SJSA1 (cell line): ENCODE results near the gene KNOP1. TPM values are rescaled to one million over a fixed set of nuclear protein-coding genes. Genes with fewer than 3 reads are reported as not detected.

Source experiments
- DNase-seq, 2 experiments: peaks; one replicate each; pipeline ENCODE4 v3.0.0-alpha.2; 2015 to 2020; ENCODE audit warnings: low spot score in 2 of 2, low read depth in 1 of 2
- H3K27ac ChIP-seq: fragments of 250-450 bp; sonication (Bioruptor Pico); 2 replicates; pipeline ENCODE4 v1.5.1; 2020; ENCODE audit warnings: mild to moderate bottlenecking, moderate library complexity
- H3K27me3 ChIP-seq: fragments of 250-450 bp; sonication (Bioruptor Pico); replicated peaks from 2 replicates; pipeline ENCODE4 v1.5.1; 2020; ENCODE audit warnings: mild to moderate bottlenecking, moderate library complexity
- H3K36me3 ChIP-seq: fragments of 250-450 bp; sonication (Bioruptor Pico); 2 replicates; pipeline ENCODE4 v1.5.1; 2020; ENCODE audit warnings: mild to moderate bottlenecking
- H3K4me1 ChIP-seq: fragments of 250-450 bp; sonication (Bioruptor Pico); replicated peaks from 2 replicates; pipeline ENCODE4 v1.6.1; 2021; ENCODE audit warnings: mild to moderate bottlenecking
- H3K4me3 ChIP-seq: fragments of 250-450 bp; sonication (Bioruptor Pico); 2 replicates; pipeline ENCODE4 v1.5.1; 2020; ENCODE audit warnings: mild to moderate bottlenecking
- H3K9me3 ChIP-seq: fragments of 250-450 bp; sonication (Bioruptor Pico); replicated peaks from 2 replicates; pipeline ENCODE4 v1.5.1; 2020; ENCODE audit warnings: mild to moderate bottlenecking
- total RNA-seq: library from RNA; depleted of rRNA; stranded (reverse); fragments of >200 nt; shearing (Covaris generic); gene quantifications from 2 replicates; pipeline ENCODE4 v1.2.3, GENCODE V29; 2014

KNOP1 gene
- total RNA-seq, 1 experiment from 2014 or later, result 23.1 TPM

DNA sequence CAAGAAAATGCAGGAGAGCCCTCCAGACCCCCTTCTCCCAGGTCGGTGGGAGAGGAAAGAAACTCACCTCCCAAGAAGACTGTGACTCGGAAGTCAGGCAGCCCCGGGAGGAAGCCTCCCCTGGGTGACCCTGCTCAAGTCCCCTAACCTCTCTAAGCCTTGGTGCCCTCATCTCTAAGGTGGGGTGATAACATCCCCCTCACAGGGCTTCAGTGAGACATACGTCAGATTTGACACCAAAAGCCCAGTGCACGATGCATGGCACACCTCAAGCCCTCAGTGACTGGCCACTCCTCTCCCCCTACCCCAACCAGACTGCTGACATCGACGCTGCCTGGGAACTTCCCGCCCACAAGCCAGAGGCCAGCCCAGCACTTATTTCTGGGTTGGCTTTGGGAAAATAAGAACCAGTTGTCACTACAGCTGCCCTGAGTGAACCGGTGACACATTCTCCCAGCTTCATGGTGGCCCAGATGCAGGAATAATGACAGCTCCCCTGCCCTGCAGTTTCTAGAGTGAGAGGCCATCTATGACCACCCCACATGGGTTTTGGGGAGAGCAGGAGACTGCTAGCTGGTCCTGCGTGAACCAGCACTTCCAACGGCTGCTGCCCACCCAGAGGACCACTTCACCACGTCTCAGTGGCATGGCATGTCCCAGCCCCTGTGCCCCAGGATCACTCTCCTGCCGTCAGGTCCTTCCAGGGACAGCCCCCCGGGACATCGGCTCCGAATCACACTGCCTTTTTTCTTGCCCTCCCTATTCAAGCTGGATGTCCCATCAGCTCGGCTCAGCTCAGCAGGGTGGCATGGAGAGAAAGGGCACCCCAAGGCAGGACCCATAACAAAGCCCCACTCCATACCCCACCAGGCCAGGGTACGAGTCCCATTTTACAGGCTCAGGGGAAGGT, 9.5 kb downstream of the KNOP1 start:
- peak in 1 of 2 experiments; percentile 53 for DNase-seq
- peak overlapping the region; percentile 40; the same call in 1 of the 2 replicates for H3K27ac ChIP-seq
- no peak overlapping the region for H3K4me3 ChIP-seq
- H3K4me1 ChIP-seq, result peaks cover 36% of the 10 kb centered on the region
- H3K27me3 ChIP-seq, result no peaks in the 10 kb centered on the region
- H3K9me3 ChIP-seq, result no peaks in the 10 kb centered on the region
- H3K36me3 ChIP-seq, result peaks cover 89% of the 10 kb centered on the region

- H3K36me3 ChIP-seq, result peaks cover 88% of the 10 kb centered on the region
- H3K27me3 ChIP-seq, result no peaks in the 10 kb centered on the region
- H3K4me3 ChIP-seq, result no peak overlapping the region
- H3K9me3 ChIP-seq, result no peaks in the 10 kb centered on the region
- no peak for DNase-seq
- peaks cover 43% of the 10 kb centered on the region for H3K4me1 ChIP-seq
- H3K27ac ChIP-seq, result peak overlapping the region; percentile 40; the same call in 1 of the 2 replicates
Measured at GRCh38 chr16:19707569-19708295, 10.3 kb downstream of the KNOP1 start.

DNA sequence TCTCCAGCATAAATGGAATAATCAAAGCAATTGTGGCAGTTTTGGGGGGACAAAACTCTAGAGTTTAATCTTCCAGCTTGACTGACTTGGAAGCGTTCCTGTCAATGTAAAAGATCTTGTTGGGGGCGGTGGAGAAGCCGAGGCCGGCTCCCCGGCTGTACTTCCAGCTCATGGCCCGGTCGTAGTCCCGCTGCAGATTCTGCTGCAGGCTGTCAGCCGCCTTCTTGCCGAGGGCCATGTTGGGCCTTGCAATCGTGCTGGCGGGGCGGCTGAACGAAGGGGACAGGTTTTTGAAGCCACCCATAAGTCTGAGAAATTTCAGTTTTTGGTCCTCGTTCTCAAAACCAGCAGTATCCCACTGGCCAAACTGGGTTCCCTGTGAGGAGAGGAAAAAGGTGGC, 11.2 kb downstream of the KNOP1 start:
- no peaks in the 10 kb centered on the region for H3K27me3 ChIP-seq
- no peak for DNase-seq
- no peak overlapping the region for H3K27ac ChIP-seq
- H3K9me3 ChIP-seq, result no peaks in the 10 kb centered on the region
- no peak overlapping the region for H3K4me3 ChIP-seq
- H3K4me1 ChIP-seq, result peaks cover 45% of the 10 kb centered on the region
- peaks cover 85% of the 10 kb centered on the region for H3K36me3 ChIP-seq

- peak overlapping the region; percentile 93; the same call in 1 of the 2 replicates for H3K27ac ChIP-seq
- peaks cover 85% of the 10 kb centered on the region for H3K36me3 ChIP-seq
Measured at GRCh38 chr16:19705843-19706242, 12.2 kb downstream of the KNOP1 start.

GRCh38 chr16:19705146-19705501, 12.9 kb downstream of the KNOP1 start:
- peaks cover 84% of the 10 kb centered on the region for H3K36me3 ChIP-seq
- DNase-seq, result no peak
- H3K27me3 ChIP-seq, result no peaks in the 10 kb centered on the region
- H3K4me3 ChIP-seq, result no peak overlapping the region
- peaks cover 62% of the 10 kb centered on the region for H3K4me1 ChIP-seq
- H3K27ac ChIP-seq, result peak overlapping the region; percentile 93
- H3K9me3 ChIP-seq, result no peaks in the 10 kb centered on the region

More at GRCh38 chr16:19705843-19706242, 12.2 kb downstream of the KNOP1 start:
- Histone ChIP-seq H3K27me3 (no peaks in the 10 kb centered on the region), H3K4me1 (peaks cover 55% of the 10 kb centered on the region), H3K9me3 (no peaks in the 10 kb centered on the region), H3K4me3 (no peak overlapping the region)
- DNase-seq, result no peak

DNA sequence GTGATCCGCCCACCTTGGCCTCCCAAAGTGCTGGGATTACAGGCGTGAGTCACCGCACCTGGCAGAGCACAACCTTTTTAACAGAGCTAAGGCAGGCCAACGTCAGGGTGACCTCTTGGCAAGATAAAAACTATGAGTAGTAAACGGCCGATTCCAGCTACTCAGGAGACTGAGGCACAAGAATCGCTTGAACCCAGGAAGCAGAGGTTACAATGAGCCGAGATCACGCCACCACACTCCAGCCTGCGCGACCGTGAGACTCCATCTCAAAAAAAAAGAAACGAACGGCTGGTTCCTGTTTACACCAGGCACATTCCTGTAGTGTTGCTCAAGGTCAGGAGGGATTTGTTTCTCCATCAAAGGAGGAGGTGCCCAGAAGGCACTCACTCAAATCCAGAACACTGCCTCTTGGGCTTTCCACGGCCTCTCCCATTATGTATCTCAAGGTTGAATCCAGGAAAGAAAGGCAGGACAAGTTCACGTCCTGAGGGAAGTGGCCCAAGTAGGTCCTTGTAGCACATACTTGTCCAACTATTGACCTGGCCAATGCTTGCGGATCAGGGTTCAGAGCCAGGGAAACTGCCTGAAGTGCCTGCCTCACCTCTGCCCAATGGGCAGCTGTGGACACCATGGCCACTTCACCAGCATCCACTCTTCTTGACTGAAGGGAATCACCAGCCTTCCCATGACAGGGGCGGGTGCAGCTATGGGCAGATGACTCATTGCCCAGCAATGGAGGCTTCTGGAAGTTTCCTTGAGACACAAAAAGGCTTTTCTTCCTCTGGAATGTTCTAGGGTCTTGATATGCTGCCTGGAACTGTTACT, 13.5 kb downstream of the KNOP1 start:
- Histone ChIP-seq H3K4me3 (no peak overlapping the region), H3K4me1 (peaks cover 67% of the 10 kb centered on the region), H3K9me3 (no peaks in the 10 kb centered on the region), H3K27me3 (no peaks in the 10 kb centered on the region), H3K27ac (peak overlapping the region; percentile 93), H3K36me3 (peaks cover 81% of the 10 kb centered on the region)
- peak; percentile 79 to 92 for DNase-seq

- no peaks in the 10 kb centered on the region for H3K9me3 ChIP-seq
- peaks cover 63% of the 10 kb centered on the region for H3K4me1 ChIP-seq
- peak overlapping the region; percentile 93 for H3K27ac ChIP-seq
- no peak for DNase-seq
- peaks cover 81% of the 10 kb centered on the region for H3K36me3 ChIP-seq
- H3K27me3 ChIP-seq, result no peaks in the 10 kb centered on the region
- no peak overlapping the region for H3K4me3 ChIP-seq
Measured at GRCh38 chr16:19703172-19703889, 14.7 kb downstream of the KNOP1 start.

DNA sequence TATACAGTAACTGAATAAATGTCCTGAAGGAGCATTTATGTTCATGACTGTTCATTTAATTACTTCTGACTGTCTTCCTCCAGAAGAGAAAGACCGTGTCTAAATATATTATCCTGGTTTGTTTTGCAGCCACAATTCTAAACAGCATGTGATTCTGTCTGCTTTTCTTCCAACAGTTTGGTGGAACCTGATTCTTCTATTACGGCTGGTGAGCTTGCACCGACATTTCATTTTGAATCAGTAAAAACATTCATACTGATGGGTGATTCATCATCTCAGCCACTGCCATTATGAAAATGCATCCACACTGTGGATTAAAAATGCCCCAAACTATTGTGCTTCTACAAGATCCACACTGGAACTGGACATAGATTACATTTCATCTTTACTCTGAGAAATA, 16.9 kb downstream of the KNOP1 start:
- DNase-seq, result no peak
- no peaks in the 10 kb centered on the region for H3K9me3 ChIP-seq
- H3K4me1 ChIP-seq, result peaks cover 71% of the 10 kb centered on the region
- no peak overlapping the region for H3K4me3 ChIP-seq
- peaks cover 80% of the 10 kb centered on the region for H3K36me3 ChIP-seq
- H3K27ac ChIP-seq, result peak overlapping the region; percentile 38
- no peaks in the 10 kb centered on the region for H3K27me3 ChIP-seq

DNA sequence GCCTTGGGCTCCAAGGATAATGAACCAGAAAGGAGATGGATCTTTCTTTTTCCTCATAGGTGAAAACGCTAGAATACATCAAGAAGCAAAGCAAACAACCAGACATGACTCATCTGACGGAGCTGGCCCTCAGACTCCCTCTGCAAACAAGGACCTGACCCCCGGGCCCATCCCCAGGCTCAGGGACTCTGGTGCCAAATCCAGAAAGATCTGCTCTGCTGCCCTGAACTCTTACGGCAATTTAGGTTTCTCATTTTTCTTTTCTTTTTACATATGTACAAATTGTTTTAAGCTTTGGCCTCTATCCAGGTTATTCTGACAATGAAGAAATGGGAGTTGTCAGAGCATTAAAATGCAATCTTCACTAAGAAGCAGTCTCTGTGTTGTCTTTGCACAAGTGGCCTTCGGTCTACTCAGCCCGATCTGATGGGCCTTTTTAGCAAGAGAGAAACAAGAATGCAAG, 17.7 kb downstream of the KNOP1 start:
- H3K9me3 ChIP-seq, result no peaks in the 10 kb centered on the region
- no peak overlapping the region for H3K4me3 ChIP-seq
- peaks cover 72% of the 10 kb centered on the region for H3K4me1 ChIP-seq
- DNase-seq, result peak; percentile 67 to 70
- H3K27me3 ChIP-seq, result no peaks in the 10 kb centered on the region
- peaks cover 75% of the 10 kb centered on the region for H3K36me3 ChIP-seq
- H3K27ac ChIP-seq, result peak overlapping the region; percentile 38

DNA sequence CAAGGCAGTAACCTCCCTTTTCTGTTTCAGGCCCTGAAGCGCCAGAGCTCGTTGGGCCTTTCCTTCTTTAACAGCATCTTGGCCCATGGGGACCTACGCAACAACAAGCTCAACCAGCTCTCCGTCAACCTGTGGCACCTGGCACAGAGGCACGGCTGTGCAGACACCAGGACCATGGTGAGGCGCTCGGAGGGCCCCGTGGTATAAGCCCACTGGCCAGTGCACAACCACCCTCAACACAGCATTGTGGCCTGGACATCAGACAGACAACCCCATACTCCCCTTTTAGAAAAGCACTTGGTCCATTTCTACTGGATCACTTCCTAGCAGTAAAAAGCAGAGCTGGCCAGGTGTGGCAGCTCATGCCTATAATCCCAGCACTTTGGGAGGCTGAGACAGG, 18.6 kb downstream of the KNOP1 start:
- Histone ChIP-seq H3K4me1 (peaks cover 63% of the 10 kb centered on the region), H3K27me3 (no peaks in the 10 kb centered on the region), H3K4me3 (no peak overlapping the region), H3K27ac (no peak overlapping the region), H3K36me3 (peaks cover 69% of the 10 kb centered on the region), H3K9me3 (no peaks in the 10 kb centered on the region)
- no peak for DNase-seq

DNA sequence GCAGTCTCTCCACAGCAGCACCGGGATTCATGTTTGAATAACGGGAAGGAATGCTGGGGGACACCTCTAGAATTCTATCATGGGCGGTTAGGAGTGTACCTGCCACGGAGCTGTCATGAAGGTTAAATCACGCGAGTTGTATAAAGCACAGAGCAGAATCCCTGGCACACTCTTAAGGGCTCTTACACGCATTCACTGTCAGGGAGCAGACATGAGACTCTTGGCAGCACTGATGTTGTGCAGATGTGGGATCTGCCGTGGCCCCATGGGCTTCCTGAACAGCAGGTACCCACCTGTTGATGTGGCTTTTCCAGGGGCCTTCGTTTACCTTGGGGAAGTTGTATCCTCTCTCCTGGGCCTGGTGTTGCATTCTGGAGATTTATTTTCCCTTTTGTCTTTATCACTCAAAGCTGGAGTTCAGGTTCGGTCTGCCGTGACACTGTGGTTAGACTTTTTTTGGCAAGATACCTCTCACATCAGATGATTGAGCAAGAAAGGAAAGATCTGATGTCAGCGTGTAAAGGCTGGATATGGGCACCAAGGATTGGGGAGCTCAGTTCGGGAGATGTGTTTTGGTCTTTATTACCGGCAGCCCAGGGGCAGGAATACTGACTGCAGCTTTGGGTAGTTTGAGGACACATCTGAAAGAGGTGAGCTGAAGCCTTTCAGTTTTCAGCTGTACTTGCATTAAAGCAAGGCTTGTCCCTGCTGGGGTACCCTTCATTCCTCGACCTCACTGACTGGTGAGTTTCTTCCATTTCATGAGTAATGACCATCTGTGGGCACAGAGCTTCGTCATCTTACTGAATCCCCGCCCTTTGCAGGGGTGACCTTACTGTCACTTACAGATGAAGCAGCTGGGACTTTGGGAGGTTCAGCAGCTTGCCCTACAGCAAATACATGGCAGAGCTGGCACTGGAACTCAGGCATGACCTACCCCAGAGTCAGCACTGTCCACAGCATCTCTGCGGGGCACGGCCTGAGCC, 19.3 kb downstream of the KNOP1 start:
- Histone ChIP-seq H3K36me3 (peaks cover 65% of the 10 kb centered on the region), H3K9me3 (no peaks in the 10 kb centered on the region), H3K4me3 (no peak overlapping the region), H3K27me3 (no peaks in the 10 kb centered on the region), H3K27ac (no peak overlapping the region), H3K4me1 (peaks cover 56% of the 10 kb centered on the region)
- DNase-seq, result no peak

- Histone ChIP-seq H3K9me3 (no peaks in the 10 kb centered on the region), H3K4me3 (no peak overlapping the region), H3K27me3 (no peaks in the 10 kb centered on the region), H3K4me1 (peaks cover 47% of the 10 kb centered on the region), H3K36me3 (peaks cover 56% of the 10 kb centered on the region), H3K27ac (no peak overlapping the region)
- DNase-seq, result no peak
Measured at GRCh38 chr16:19697756-19698318, 20.2 kb downstream of the KNOP1 start.
